HepG2 (cell line): ENCODE results near the gene ATG13. TPM values are rescaled to one million over a fixed set of nuclear protein-coding genes. Genes with fewer than 3 reads are reported as not detected.

Source experiments
- AGO2 ChIP-seq: fragments of 200-400 bp; formaldehyde crosslinking; optimal IDR thresholded peaks from 2 replicates; pipeline ENCODE3; 2017; ENCODE audit warnings: mild to moderate bottlenecking, low read depth, low read length, moderate library complexity
- CCAR2 ChIP-seq: fragments of 200-400 bp; formaldehyde crosslinking; optimal IDR thresholded peaks from 2 replicates; pipeline ENCODE3; 2018; ENCODE audit warnings: low read depth, mild to moderate bottlenecking, low read length, moderate library complexity
- FLYWCH1 ChIP-seq: sonication (generic); formaldehyde crosslinking; IDR thresholded peaks from 2 replicates; pipeline ENCODE4 v1.8.1; 2023; ENCODE audit warnings: mild to moderate bottlenecking, missing genetic modification reagents
- GPN1 ChIP-seq: sonication (generic); formaldehyde crosslinking; IDR thresholded peaks from 2 replicates; pipeline ENCODE4 v1.5.1; 2020; ENCODE audit warnings: missing genetic modification reagents, borderline replicate concordance
- HES4 ChIP-seq: sonication (generic); formaldehyde crosslinking; IDR thresholded peaks from 2 replicates; pipeline ENCODE4 v1.9.0; 2021; ENCODE audit warnings: mild to moderate bottlenecking, missing genetic modification reagents, borderline replicate concordance
- JUN ChIP-seq: sonication (generic); formaldehyde crosslinking; IDR thresholded peaks from 2 replicates; pipeline ENCODE4 v1.4.0; 2020; ENCODE audit warnings: mild to moderate bottlenecking, missing genetic modification reagents
- JUNB ChIP-seq: sonication (generic); formaldehyde crosslinking; IDR thresholded peaks from 2 replicates; pipeline ENCODE4 v1.8.0; 2022; ENCODE audit warnings: missing genetic modification reagents, mild to moderate bottlenecking, borderline replicate concordance
- MAFF ChIP-seq: IDR thresholded peaks from 2 replicates; pipeline ENCODE4 v1.6.1; 2011; ENCODE audit warnings: low read depth, low read length, improper control_type of control experiment
- MYNN ChIP-seq: sonication (generic); formaldehyde crosslinking; IDR thresholded peaks from 2 replicates; pipeline ENCODE4 v1.4.0; 2020; ENCODE audit warnings: mild to moderate bottlenecking, low read depth, missing genetic modification reagents
- NFRKB ChIP-seq: fragments of 450-650 bp; IDR thresholded peaks from 2 replicates; pipeline ENCODE4 v1.6.1; 2017
- NR3C1 ChIP-seq: sonication (generic); formaldehyde crosslinking; IDR thresholded peaks from 2 replicates; pipeline ENCODE4 v1.4.0; 2020; ENCODE audit warnings: missing genetic modification reagents
- SOX5 ChIP-seq: IDR thresholded peaks from 2 replicates; pipeline ENCODE4 v1.6.1; 2016; ENCODE audit warnings: borderline replicate concordance
- SRSF4 ChIP-seq: fragments of 200-400 bp; formaldehyde crosslinking; IDR thresholded peaks from one replicate; pipeline ENCODE4 v1.6.1; 2018; ENCODE audit warnings: mild to moderate bottlenecking, low read depth, low read length, moderate library complexity; ENCODE audit not compliant: poor library complexity, severe bottlenecking
- SUZ12 ChIP-seq: fragments of 150-350 bp; IDR thresholded peaks from 2 replicates; pipeline ENCODE4 v1.6.1; 2014; ENCODE audit warnings: low read depth, low read length
- THYN1 ChIP-seq: sonication (generic); formaldehyde crosslinking; IDR thresholded peaks from 2 replicates; pipeline ENCODE4 v1.8.1; 2023; ENCODE audit warnings: low read depth, mild to moderate bottlenecking, moderate library complexity, missing genetic modification reagents, borderline replicate concordance
- ZFAT ChIP-seq: sonication (generic); formaldehyde crosslinking; conservative IDR thresholded peaks from 2 replicates; pipeline ENCODE4 v1.8.1; 2023; ENCODE audit warnings: missing genetic modification reagents, inconsistent platforms
- ZFP90 ChIP-seq: sonication (generic); formaldehyde crosslinking; IDR thresholded peaks from 2 replicates; pipeline ENCODE4 v1.8.0; 2022; ENCODE audit warnings: missing genetic modification reagents, mild to moderate bottlenecking, inconsistent platforms, borderline replicate concordance
- ZKSCAN8 ChIP-seq: IDR thresholded peaks from 2 replicates; pipeline ENCODE4 v1.6.1; 2016; ENCODE audit warnings: borderline replicate concordance, missing genetic modification reagents, missing compliant biosample characterization
- ZNF564 ChIP-seq: sonication (generic); formaldehyde crosslinking; IDR thresholded peaks from 2 replicates; pipeline ENCODE4 v1.8.1; 2023; ENCODE audit warnings: mild to moderate bottlenecking, missing genetic modification reagents
- ZNF644 ChIP-seq: IDR thresholded peaks from 2 replicates; pipeline ENCODE4 v1.6.1; 2016; ENCODE audit warnings: low read depth
- polyA plus RNA-seq, 8 experiments: library from polyadenylated mRNA; depleted of rRNA in 3 of 8; stranded (reverse) in 7 of 8; unstranded in 1 of 8; fragments of >200 nt; fragmentation: Illumina TruSeq in 4 of 8; extraction: Trizol in 4 of 8; gene quantifications; 2 replicates each; pipeline versions ENCODE4 v1.2.1 to v1.2.3, GENCODE V29; 2011 to 2016; ENCODE audit warnings: low read depth in 4 of 8, missing spikeins in 1 of 8, mixed read lengths in 1 of 8; ENCODE audit not compliant: insufficient read depth in 1 of 8
- total RNA-seq, 5 experiments: library from RNA; depleted of rRNA; stranded (reverse); fragments of >200 nt; fragmentation: Illumina TruSeq; extraction: Trizol; gene quantifications; 2 replicates each; pipeline ENCODE4 v1.2.3, GENCODE V29; 2016; ENCODE audit warnings: low read depth in 1 of 5
- TF ChIP-seq, protein P1 (sequence below): sonication (generic); formaldehyde crosslinking; IDR thresholded peaks from 2 replicates; pipeline ENCODE4 v1.4.0; 2020; ENCODE audit warnings: mild to moderate bottlenecking, missing genetic modification reagents, borderline replicate concordance
- TF ChIP-seq, protein P2 (sequence below): sonication (generic); formaldehyde crosslinking; IDR thresholded peaks from 2 replicates; pipeline ENCODE4 v1.4.0; 2020; ENCODE audit warnings: missing genetic modification reagents
- TF ChIP-seq, protein P3 (sequence below): sonication (generic); formaldehyde crosslinking; IDR thresholded peaks from 2 replicates; pipeline ENCODE4 v1.4.0; 2020; ENCODE audit warnings: mild to moderate bottlenecking, missing genetic modification reagents
- TF ChIP-seq, protein P4 (sequence below): sonication (generic); formaldehyde crosslinking; IDR thresholded peaks from 2 replicates; pipeline ENCODE4 v1.4.0; 2020; ENCODE audit warnings: missing genetic modification reagents
- TF ChIP-seq, protein P5 (sequence below): sonication (generic); formaldehyde crosslinking; IDR thresholded peaks from 2 replicates; pipeline ENCODE4 v1.4.0; 2020; ENCODE audit warnings: mild to moderate bottlenecking, missing genetic modification reagents

The ATG13 gene
- total and polyA plus RNA-seq, 2 of the 13 experiments (the other 11 are each of a cell fraction or from before 2014, with no cell fraction given), result 55.0 to 77.3 TPM

DNA sequence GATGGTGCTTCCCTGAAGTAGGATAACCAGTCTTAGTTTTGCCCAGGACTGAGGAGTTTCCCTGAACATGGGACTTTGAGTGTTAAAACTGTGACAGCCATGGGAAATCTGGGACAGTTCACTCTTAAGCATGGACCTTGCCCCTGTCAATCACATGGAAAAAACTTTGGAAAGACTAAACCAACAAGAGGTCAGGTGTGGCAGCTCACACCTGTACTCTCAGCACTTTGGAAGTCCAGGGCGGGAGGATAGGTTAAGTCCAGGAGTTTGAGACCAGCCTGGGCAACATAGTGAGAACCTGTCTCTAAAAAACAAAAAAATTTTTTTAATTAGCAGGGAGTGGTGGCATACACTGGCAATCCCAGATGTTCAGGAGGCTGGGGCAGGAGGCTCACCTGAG is 20.2 kb upstream of the ATG13 start (continued):
- TF ChIP-seq CCAR2, result no peak
- TF ChIP-seq HES4, result no peak
- peak; percentile 72 for TF ChIP-seq SOX5 (CRISPR knock-in tag)
- no peak for TF ChIP-seq THYN1 (CRISPR knock-in tag)
- TF ChIP-seq ZNF564 (CRISPR knock-in tag), result no peak
- TF ChIP-seq, protein P1, sequence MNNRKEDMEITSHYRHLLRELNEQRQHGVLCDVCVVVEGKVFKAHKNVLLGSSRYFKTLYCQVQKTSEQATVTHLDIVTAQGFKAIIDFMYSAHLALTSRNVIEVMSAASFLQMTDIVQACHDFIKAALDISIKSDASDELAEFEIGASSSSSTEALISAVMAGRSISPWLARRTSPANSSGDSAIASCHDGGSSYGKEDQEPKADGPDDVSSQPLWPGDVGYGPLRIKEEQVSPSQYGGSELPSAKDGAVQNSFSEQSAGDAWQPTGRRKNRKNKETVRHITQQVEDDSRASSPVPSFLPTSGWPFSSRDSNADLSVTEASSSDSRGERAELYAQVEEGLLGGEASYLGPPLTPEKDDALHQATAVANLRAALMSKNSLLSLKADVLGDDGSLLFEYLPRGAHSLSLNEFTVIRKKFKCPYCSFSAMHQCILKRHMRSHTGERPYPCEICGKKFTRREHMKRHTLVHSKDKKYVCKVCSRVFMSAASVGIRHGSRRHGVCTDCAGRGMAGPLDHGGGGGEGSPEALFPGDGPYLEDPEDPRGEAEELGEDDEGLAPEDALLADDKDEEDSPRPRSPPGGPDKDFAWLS (CRISPR knock-in tag), result no peak
- TF ChIP-seq MAFF, result no peak
- TF ChIP-seq, protein P2, sequence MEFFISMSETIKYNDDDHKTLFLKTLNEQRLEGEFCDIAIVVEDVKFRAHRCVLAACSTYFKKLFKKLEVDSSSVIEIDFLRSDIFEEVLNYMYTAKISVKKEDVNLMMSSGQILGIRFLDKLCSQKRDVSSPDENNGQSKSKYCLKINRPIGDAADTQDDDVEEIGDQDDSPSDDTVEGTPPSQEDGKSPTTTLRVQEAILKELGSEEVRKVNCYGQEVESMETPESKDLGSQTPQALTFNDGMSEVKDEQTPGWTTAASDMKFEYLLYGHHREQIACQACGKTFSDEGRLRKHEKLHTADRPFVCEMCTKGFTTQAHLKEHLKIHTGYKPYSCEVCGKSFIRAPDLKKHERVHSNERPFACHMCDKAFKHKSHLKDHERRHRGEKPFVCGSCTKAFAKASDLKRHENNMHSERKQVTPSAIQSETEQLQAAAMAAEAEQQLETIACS (CRISPR knock-in tag), result no peak
- TF ChIP-seq MYNN (CRISPR knock-in tag), result no peak
- TF ChIP-seq, protein P3, sequence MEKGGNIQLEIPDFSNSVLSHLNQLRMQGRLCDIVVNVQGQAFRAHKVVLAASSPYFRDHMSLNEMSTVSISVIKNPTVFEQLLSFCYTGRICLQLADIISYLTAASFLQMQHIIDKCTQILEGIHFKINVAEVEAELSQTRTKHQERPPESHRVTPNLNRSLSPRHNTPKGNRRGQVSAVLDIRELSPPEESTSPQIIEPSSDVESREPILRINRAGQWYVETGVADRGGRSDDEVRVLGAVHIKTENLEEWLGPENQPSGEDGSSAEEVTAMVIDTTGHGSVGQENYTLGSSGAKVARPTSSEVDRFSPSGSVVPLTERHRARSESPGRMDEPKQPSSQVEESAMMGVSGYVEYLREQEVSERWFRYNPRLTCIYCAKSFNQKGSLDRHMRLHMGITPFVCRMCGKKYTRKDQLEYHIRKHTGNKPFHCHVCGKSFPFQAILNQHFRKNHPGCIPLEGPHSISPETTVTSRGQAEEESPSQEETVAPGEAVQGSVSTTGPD (CRISPR knock-in tag), result no peak
- TF ChIP-seq, protein P4, sequence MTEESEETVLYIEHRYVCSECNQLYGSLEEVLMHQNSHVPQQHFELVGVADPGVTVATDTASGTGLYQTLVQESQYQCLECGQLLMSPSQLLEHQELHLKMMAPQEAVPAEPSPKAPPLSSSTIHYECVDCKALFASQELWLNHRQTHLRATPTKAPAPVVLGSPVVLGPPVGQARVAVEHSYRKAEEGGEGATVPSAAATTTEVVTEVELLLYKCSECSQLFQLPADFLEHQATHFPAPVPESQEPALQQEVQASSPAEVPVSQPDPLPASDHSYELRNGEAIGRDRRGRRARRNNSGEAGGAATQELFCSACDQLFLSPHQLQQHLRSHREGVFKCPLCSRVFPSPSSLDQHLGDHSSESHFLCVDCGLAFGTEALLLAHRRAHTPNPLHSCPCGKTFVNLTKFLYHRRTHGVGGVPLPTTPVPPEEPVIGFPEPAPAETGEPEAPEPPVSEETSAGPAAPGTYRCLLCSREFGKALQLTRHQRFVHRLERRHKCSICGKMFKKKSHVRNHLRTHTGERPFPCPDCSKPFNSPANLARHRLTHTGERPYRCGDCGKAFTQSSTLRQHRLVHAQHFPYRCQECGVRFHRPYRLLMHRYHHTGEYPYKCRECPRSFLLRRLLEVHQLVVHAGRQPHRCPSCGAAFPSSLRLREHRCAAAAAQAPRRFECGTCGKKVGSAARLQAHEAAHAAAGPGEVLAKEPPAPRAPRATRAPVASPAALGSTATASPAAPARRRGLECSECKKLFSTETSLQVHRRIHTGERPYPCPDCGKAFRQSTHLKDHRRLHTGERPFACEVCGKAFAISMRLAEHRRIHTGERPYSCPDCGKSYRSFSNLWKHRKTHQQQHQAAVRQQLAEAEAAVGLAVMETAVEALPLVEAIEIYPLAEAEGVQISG (CRISPR knock-in tag), result no peak
- no peak for TF ChIP-seq NR3C1
- TF ChIP-seq NFRKB, result no peak
- TF ChIP-seq GPN1 (CRISPR knock-in tag), result no peak
- TF ChIP-seq ZFP90 (CRISPR knock-in tag), result no peak
- TF ChIP-seq ZKSCAN8 (CRISPR knock-in tag), result no peak
- TF ChIP-seq, protein P5, sequence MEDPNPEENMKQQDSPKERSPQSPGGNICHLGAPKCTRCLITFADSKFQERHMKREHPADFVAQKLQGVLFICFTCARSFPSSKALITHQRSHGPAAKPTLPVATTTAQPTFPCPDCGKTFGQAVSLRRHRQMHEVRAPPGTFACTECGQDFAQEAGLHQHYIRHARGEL (CRISPR knock-in tag), result no peak
- TF ChIP-seq JUN (CRISPR knock-in tag), result no peak
- TF ChIP-seq SUZ12, result no peak
- no peak for TF ChIP-seq JUNB (CRISPR knock-in tag)
- TF ChIP-seq SRSF4, result no peak
- no peak for TF ChIP-seq ZFAT
- peak; percentile 59; the same call in 1 of the 2 replicates for TF ChIP-seq ZNF644 (CRISPR knock-in tag)
- no peak for TF ChIP-seq FLYWCH1
- no peak for TF ChIP-seq AGO2
